HL-60 (cell line): ENCODE data around the gene TFR2.

Experiments
- DNase-seq, 2 experiments: peaks; one replicate each; pipeline ENCODE4 v3.0.0-alpha.2; 2010 to 2020; ENCODE audit warnings: low read depth in 1 of 2, low spot score in 1 of 2
- H3K27ac ChIP-seq: fragments of 250-450 bp; sonication (Bioruptor Pico); replicated peaks from 2 replicates; pipeline ENCODE4 v1.5.1; 2020; ENCODE audit warnings: mild to moderate bottlenecking, moderate library complexity
- H3K27me3 ChIP-seq: fragments of 250-450 bp; sonication (Bioruptor Pico); 2 replicates; pipeline ENCODE4 v1.5.1; 2021; ENCODE audit warnings: mild to moderate bottlenecking, moderate library complexity; ENCODE audit not compliant: insufficient read depth, poor library complexity, severe bottlenecking
- H3K4me3 ChIP-seq: replicated peaks from 2 replicates; pipeline ENCODE4 v1.5.1; 2011; ENCODE audit warnings: mild to moderate bottlenecking, control low read depth, low read length; ENCODE audit not compliant: insufficient read depth
- GABPA ChIP-seq: IDR thresholded peaks from 2 replicates; pipeline ENCODE4 v1.6.1; 2012; ENCODE audit warnings: low read depth
- POLR2AphosphoS5 ChIP-seq: IDR thresholded peaks from 2 replicates; pipeline ENCODE4 v1.6.1; 2012; ENCODE audit warnings: low read depth
- SPI1 ChIP-seq: IDR thresholded peaks from 2 replicates; pipeline ENCODE4 v1.6.1; 2012; ENCODE audit warnings: low read depth, mild to moderate bottlenecking, borderline replicate concordance
- TF ChIP-seq, protein P1 (sequence below): IDR thresholded peaks from one replicate; pipeline ENCODE4 v1.5.1; 2011; ENCODE audit warnings: low read length, control low read depth, inconsistent platforms; ENCODE audit not compliant: insufficient read depth
- TF ChIP-seq, protein P2 (sequence below): IDR thresholded peaks from 2 replicates; pipeline ENCODE4 v1.6.1; 2012; ENCODE audit warnings: low read depth; ENCODE audit not compliant: insufficient replicate concordance

Gene TFR2

DNA sequence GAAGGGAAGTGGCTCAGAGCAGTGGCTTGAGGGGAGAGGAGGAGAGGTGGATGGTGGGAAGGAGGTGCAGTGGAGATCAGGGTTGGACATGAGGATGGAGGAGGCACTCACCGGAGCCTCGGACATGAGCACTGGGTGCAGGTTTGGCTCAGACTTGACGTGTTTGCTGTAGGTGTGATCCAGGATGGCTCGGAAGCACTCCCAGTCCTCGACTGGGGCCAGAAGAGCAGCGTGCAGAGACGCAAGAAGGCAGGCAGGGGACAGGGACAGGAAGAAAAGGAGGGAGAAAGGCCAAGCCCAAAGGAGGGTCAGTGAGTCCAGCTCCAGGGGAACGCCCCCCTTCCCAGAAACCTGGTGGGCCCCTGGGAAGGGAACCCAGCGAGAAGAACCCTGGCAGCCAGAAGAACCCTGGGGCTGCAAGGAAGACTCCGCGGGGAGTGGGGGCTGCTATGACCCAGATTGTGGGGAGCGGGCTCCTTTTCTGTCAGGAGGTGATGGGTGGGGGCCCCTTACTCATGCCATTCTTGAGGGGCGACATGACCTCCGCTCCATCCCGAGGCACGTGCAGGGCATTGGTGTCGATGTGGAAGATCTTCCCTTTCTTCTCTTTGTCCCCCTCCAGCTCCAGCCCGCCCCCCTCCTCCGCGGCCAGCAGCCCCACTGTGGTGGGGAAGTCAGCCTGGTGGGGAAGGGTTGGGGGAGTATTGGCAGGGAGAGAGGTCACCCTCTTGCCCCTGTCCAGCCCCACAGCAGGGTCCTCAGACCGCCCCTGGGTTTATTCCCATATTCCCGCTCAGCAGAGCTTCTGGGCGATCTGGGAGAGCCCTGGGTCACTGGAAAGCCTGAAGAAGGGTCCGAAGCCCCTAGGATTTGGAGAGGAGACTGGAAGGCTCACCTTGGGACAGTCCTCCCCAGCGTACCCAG, 13.8 kb upstream of the TFR2 start:
- no peak for TF ChIP-seq SPI1
- no peak for DNase-seq
- no peak overlapping the region for H3K4me3 ChIP-seq
- peaks cover 18% of the 10 kb centered on the region for H3K27me3 ChIP-seq
- no peak overlapping the region for H3K27ac ChIP-seq

DNA sequence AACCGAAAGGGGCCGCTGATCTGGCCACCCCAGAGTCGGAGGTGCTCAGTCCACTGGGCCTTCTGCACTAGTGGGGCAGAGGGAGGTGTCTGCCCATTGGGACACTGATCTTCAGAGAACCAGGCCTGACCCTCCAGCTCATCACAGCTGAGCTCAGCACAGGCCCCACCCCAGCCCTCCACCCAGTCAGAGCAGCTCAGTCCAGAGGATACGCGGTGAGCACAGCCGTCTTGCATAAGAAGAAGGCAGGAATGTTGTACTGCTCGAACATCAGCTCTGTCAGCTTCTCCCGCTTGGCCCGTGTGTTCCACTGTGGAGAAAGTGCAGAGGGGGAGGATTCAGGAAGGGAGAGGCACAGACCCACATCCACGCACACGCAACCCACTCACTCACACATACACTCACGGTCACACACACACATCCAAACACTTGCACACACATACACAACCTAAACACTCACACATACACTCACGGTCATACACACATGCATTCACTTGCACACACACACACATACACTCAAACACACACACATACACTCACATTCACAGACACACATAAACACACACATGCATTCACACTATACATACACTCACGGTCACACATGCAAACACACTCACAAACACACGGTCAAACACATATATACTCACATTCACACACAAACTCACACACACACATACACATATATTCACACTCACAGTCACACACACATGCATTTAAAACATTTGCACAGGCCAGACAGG, 8.6 kb upstream of the TFR2 start:
- no peak for DNase-seq
- no peak for TF ChIP-seq POLR2AphosphoS5
- TF ChIP-seq, protein P1, sequence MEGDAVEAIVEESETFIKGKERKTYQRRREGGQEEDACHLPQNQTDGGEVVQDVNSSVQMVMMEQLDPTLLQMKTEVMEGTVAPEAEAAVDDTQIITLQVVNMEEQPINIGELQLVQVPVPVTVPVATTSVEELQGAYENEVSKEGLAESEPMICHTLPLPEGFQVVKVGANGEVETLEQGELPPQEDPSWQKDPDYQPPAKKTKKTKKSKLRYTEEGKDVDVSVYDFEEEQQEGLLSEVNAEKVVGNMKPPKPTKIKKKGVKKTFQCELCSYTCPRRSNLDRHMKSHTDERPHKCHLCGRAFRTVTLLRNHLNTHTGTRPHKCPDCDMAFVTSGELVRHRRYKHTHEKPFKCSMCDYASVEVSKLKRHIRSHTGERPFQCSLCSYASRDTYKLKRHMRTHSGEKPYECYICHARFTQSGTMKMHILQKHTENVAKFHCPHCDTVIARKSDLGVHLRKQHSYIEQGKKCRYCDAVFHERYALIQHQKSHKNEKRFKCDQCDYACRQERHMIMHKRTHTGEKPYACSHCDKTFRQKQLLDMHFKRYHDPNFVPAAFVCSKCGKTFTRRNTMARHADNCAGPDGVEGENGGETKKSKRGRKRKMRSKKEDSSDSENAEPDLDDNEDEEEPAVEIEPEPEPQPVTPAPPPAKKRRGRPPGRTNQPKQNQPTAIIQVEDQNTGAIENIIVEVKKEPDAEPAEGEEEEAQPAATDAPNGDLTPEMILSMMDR = no peak
- no peak for TF ChIP-seq SPI1
- TF ChIP-seq GABPA = no peak
- TF ChIP-seq, protein P2, sequence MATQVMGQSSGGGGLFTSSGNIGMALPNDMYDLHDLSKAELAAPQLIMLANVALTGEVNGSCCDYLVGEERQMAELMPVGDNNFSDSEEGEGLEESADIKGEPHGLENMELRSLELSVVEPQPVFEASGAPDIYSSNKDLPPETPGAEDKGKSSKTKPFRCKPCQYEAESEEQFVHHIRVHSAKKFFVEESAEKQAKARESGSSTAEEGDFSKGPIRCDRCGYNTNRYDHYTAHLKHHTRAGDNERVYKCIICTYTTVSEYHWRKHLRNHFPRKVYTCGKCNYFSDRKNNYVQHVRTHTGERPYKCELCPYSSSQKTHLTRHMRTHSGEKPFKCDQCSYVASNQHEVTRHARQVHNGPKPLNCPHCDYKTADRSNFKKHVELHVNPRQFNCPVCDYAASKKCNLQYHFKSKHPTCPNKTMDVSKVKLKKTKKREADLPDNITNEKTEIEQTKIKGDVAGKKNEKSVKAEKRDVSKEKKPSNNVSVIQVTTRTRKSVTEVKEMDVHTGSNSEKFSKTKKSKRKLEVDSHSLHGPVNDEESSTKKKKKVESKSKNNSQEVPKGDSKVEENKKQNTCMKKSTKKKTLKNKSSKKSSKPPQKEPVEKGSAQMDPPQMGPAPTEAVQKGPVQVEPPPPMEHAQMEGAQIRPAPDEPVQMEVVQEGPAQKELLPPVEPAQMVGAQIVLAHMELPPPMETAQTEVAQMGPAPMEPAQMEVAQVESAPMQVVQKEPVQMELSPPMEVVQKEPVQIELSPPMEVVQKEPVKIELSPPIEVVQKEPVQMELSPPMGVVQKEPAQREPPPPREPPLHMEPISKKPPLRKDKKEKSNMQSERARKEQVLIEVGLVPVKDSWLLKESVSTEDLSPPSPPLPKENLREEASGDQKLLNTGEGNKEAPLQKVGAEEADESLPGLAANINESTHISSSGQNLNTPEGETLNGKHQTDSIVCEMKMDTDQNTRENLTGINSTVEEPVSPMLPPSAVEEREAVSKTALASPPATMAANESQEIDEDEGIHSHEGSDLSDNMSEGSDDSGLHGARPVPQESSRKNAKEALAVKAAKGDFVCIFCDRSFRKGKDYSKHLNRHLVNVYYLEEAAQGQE = no peak
- Histone ChIP-seq H3K27me3 (peaks cover 2% of the 10 kb centered on the region), H3K27ac (no peak overlapping the region), H3K4me3 (no peak overlapping the region)

DNA sequence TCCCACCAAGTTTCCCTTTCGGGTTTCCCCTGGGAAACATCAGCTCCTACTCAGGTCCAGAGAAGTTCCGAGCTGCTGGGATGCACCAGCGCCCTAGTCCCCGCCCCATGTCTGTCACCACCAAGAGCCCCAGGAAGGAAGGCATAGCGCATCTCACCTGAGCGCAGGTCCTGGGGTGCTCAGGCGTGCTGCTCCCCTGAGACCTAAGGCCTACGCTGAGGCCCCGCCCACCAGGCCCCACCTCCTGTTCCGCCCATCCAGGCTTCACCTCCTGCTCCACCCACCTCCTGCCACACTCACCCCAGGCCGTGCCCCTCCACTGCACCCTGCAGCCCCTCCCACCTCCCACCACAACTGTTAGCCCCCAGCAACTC, 1.2 kb upstream of the TFR2 start:
- Histone ChIP-seq H3K27ac (no peak overlapping the region), H3K4me3 (no peak overlapping the region), H3K27me3 (no peaks in the 10 kb centered on the region)
- DNase-seq = no peak
- TF ChIP-seq, protein P2 = no peak
- TF ChIP-seq GABPA (no peak), SPI1 (no peak), POLR2AphosphoS5 (no peak)
- TF ChIP-seq, protein P1 = no peak

DNA sequence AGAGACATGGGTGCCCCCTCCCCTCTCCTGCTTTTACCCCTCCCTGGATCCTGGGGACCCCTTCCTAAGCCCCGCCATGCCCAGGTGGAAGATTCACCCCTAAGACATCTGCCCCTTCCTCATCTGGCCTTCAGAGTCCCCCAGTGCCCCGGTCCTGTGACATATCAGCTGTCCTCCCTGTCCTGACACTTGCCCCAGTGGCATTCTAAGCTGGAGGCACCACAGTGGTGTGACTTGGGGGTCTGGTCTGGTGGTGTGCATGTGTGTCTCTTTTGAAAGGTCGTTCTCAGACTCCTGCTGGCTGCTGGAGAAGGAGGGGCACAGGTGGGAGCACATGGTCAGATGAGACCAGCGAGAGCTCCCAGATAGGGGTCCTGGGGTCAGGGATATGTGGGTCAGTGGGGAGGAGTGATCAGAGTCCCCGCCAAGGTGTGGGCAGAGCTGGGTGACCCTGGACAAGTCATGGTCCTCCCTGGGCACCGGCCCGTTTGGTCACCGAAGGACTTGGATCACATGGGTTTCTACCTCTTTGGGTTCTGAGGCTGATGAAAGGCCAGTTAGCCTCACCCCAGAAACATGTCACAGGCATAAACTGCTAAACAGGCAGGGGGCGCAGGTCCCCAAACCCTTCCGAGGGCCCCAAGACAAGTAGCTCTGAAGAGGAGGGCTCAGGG, 645 bp upstream of the TFR2 start:
- Histone ChIP-seq H3K27ac (no peak overlapping the region), H3K27me3 (no peaks in the 10 kb centered on the region), H3K4me3 (no peak overlapping the region)
- no peak for DNase-seq
- TF ChIP-seq, protein P1 = no peak
- TF ChIP-seq POLR2AphosphoS5 (no peak), GABPA (no peak), SPI1 (no peak)
- TF ChIP-seq, protein P2 = no peak
